ENCODE measurements around the gene LRRC46.

Gene LRRC46

GRCh38 chr17:47879776-47880454 is 48.4 kb downstream of the LRRC46 start:
- H3K4me3 ChIP-seq (ENCODE audit: low read depth, low read length, poor library complexity, severe bottlenecking) = no peak overlapping the region
- H3K27me3 ChIP-seq (ENCODE audit: insufficient read depth, low read length) = no peaks in the 10 kb centered on the region; the same call in 1 of the 2 replicates
- no peaks in the 10 kb centered on the region for H3K36me3 ChIP-seq (ENCODE audit: insufficient read depth, low read length)
- no peak overlapping the region for H3K4me2 ChIP-seq (ENCODE audit: low read length)
- H4K20me1 ChIP-seq (ENCODE audit: insufficient read depth, low read length) = no peaks in the 10 kb centered on the region
- no peak overlapping the region for H2AFZ ChIP-seq (ENCODE audit: low read length)
- no peaks in the 10 kb centered on the region for H3K9me2 ChIP-seq (ENCODE audit: low read depth, low read length)
- TF ChIP-seq, protein P1, sequence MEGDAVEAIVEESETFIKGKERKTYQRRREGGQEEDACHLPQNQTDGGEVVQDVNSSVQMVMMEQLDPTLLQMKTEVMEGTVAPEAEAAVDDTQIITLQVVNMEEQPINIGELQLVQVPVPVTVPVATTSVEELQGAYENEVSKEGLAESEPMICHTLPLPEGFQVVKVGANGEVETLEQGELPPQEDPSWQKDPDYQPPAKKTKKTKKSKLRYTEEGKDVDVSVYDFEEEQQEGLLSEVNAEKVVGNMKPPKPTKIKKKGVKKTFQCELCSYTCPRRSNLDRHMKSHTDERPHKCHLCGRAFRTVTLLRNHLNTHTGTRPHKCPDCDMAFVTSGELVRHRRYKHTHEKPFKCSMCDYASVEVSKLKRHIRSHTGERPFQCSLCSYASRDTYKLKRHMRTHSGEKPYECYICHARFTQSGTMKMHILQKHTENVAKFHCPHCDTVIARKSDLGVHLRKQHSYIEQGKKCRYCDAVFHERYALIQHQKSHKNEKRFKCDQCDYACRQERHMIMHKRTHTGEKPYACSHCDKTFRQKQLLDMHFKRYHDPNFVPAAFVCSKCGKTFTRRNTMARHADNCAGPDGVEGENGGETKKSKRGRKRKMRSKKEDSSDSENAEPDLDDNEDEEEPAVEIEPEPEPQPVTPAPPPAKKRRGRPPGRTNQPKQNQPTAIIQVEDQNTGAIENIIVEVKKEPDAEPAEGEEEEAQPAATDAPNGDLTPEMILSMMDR (IDR thresholded peaks at IDR 0.05; ENCODE audit: low read length) = no peak
- TF ChIP-seq EZH2 (IDR thresholded peaks at IDR 0.05; ENCODE audit: borderline replicate concordance, low read length) = no peak
- H3F3A ChIP-seq (ENCODE audit: insufficient read depth, low read length) = no peaks in the 10 kb centered on the region
- no peak overlapping the region for H3K9ac ChIP-seq (ENCODE audit: low read length)
- no peak overlapping the region for H3K27ac ChIP-seq (ENCODE audit: low read depth, low read length, poor library complexity, severe bottlenecking)
- H3K9me3 ChIP-seq (ENCODE audit: low read length) = no peaks in the 10 kb centered on the region
- no peaks in the 10 kb centered on the region for H3K79me2 ChIP-seq (ENCODE audit: insufficient read depth, low read length)
- H3K4me1 ChIP-seq (ENCODE audit: insufficient read depth, low read length, severe bottlenecking) = no peaks in the 10 kb centered on the region

GRCh38 chr17:47882247-47882646 is 50.8 kb downstream of the LRRC46 start:
- Histone ChIP-seq H3K27ac (ENCODE audit: low read depth, low read length, poor library complexity, severe bottlenecking) (no peak overlapping the region), H3K27me3 (ENCODE audit: insufficient read depth, low read length) (no peaks in the 10 kb centered on the region; the same call in 1 of the 2 replicates), H3K36me3 (ENCODE audit: insufficient read depth, low read length) (no peaks in the 10 kb centered on the region), H3K4me3 (ENCODE audit: low read depth, low read length, poor library complexity, severe bottlenecking) (no peak overlapping the region), H3K9ac (ENCODE audit: low read length) (no peak overlapping the region), H3K9me3 (ENCODE audit: low read length) (no peaks in the 10 kb centered on the region), H3F3A (ENCODE audit: insufficient read depth, low read length) (no peaks in the 10 kb centered on the region), H2AFZ (ENCODE audit: low read length) (no peak overlapping the region), H3K79me2 (ENCODE audit: insufficient read depth, low read length) (no peaks in the 10 kb centered on the region), H3K4me2 (ENCODE audit: low read length) (no peak overlapping the region), H3K4me1 (ENCODE audit: insufficient read depth, low read length, severe bottlenecking) (no peaks in the 10 kb centered on the region), H4K20me1 (ENCODE audit: insufficient read depth, low read length) (no peaks in the 10 kb centered on the region), H3K9me2 (ENCODE audit: low read depth, low read length) (no peaks in the 10 kb centered on the region)
- TF ChIP-seq, protein P1 (IDR thresholded peaks at IDR 0.05; ENCODE audit: low read length) = no peak
- TF ChIP-seq EZH2 (IDR thresholded peaks at IDR 0.05; ENCODE audit: borderline replicate concordance, low read length) = no peak

DNA sequence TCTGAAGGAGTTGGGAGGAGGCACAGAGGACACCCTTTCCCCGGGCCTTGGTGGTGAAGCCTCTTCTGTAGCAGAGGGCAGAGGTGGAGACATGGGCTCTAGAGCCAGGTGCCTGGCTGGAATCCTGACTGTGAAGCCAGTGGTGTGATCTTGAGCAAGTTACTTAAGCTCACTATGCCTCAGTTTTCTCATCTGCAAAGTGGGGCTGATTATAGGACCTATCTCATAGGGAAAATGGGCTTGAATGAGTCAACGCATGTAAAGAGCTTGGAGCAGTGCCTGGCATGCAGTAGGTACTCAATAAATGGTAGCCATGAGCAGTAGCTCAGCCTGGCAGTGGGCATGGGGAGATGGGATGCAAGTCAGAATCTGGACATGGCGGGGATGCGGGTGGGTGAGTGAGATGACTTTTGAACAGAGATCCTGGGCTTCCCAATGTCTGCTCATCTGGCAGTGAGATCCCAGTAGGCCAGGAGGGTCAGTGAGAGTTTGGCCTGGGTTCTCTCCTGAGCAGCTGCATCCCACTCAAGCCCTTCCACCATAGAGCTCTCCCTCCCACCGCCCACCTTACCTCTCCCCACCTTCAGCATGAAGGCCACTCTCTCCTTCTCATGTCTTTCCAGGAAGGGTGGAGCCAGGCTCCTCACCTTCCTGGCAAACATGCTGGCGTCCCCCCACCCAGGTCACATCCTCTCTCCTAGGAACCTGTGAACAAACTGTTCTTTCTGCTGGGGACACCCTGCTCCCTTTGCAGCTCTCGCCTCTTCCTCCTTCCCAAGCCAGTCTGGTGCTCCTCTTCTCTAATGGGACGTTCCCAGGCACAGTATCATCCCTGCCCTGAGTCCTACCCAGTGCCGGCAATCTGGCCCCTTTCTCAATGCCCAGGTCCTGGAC is 51.5 kb downstream of the LRRC46 start:
- Histone ChIP-seq H3K4me1 (ENCODE audit: insufficient read depth, low read length, severe bottlenecking) (no peaks in the 10 kb centered on the region), H3K4me2 (ENCODE audit: low read length) (no peak overlapping the region), H3K79me2 (ENCODE audit: insufficient read depth, low read length) (no peaks in the 10 kb centered on the region), H3K36me3 (ENCODE audit: insufficient read depth, low read length) (no peaks in the 10 kb centered on the region), H3K27ac (ENCODE audit: low read depth, low read length, poor library complexity, severe bottlenecking) (no peak overlapping the region), H3F3A (ENCODE audit: insufficient read depth, low read length) (no peaks in the 10 kb centered on the region), H3K9ac (ENCODE audit: low read length) (no peak overlapping the region), H4K20me1 (ENCODE audit: insufficient read depth, low read length) (no peaks in the 10 kb centered on the region), H3K9me3 (ENCODE audit: low read length) (no peaks in the 10 kb centered on the region), H2AFZ (ENCODE audit: low read length) (no peak overlapping the region), H3K27me3 (ENCODE audit: insufficient read depth, low read length) (no peaks in the 10 kb centered on the region; the same call in 1 of the 2 replicates), H3K9me2 (ENCODE audit: low read depth, low read length) (no peaks in the 10 kb centered on the region), H3K4me3 (ENCODE audit: low read depth, low read length, poor library complexity, severe bottlenecking) (no peak overlapping the region)
- no peak for TF ChIP-seq EZH2 (IDR thresholded peaks at IDR 0.05; ENCODE audit: borderline replicate concordance, low read length)
- TF ChIP-seq, protein P1 (IDR thresholded peaks at IDR 0.05; ENCODE audit: low read length) = no peak
